ENCODE results near the gene SPATA9.
"Not testable (repeated sequence)": the region's sequence is repeated elsewhere in the genome, so short reads cannot be mapped to it uniquely, and the experiment has no call there.

SPATA9 gene

GRCh38 chr5:95717439-95717838 lies 34.6 kb upstream of the SPATA9 start:
- no peak for DNase-seq (ENCODE audit: low read depth)

GRCh38 chr5:95715799-95716461 lies 33.1 kb upstream of the SPATA9 start:
- no peak for DNase-seq (ENCODE audit: low read depth)

GRCh38 chr5:95713960-95714710 lies 31.3 kb upstream of the SPATA9 start:
- no peak for DNase-seq (ENCODE audit: low read depth)

GRCh38 chr5:95713246-95713645 lies 30.5 kb upstream of the SPATA9 start:
- DNase-seq (ENCODE audit: low read depth), result not testable (repeated sequence)

- peak; percentile 53 for DNase-seq (ENCODE audit: low read depth)
Measured at GRCh38 chr5:95712347-95712958, 29.7 kb upstream of the SPATA9 start.

- no peak for DNase-seq (ENCODE audit: low read depth)
Measured at GRCh38 chr5:95711501-95712346, 28.9 kb upstream of the SPATA9 start.

GRCh38 chr5:95710651-95711500 lies 28.1 kb upstream of the SPATA9 start:
- DNase-seq (ENCODE audit: low read depth), result not testable (repeated sequence)

GRCh38 chr5:95709967-95710650 lies 27.3 kb upstream of the SPATA9 start:
- DNase-seq (ENCODE audit: low read depth), result no peak

- DNase-seq (ENCODE audit: low read depth), result no peak
Measured at GRCh38 chr5:95708876-95709275, 26.1 kb upstream of the SPATA9 start.

- not testable (repeated sequence) for DNase-seq (ENCODE audit: low read depth)
Measured at GRCh38 chr5:95707534-95708188, 24.9 kb upstream of the SPATA9 start.

- DNase-seq (ENCODE audit: low read depth), result no peak
Measured at GRCh38 chr5:95707055-95707454, 24.3 kb upstream of the SPATA9 start.

- DNase-seq (ENCODE audit: low read depth), result not testable (repeated sequence)
Measured at GRCh38 chr5:95706196-95706595, 23.4 kb upstream of the SPATA9 start.

GRCh38 chr5:95704150-95704549 lies 21.4 kb upstream of the SPATA9 start:
- DNase-seq (ENCODE audit: low read depth), result no peak

GRCh38 chr5:95701074-95701473 lies 18.3 kb upstream of the SPATA9 start:
- DNase-seq (ENCODE audit: low read depth), result no peak

GRCh38 chr5:95699337-95699736 lies 16.5 kb upstream of the SPATA9 start:
- DNase-seq (ENCODE audit: low read depth), result no peak

GRCh38 chr5:95697781-95698681 lies 15.2 kb upstream of the SPATA9 start:
- DNase-seq (ENCODE audit: low read depth), result no peak

- DNase-seq (ENCODE audit: low read depth), result no peak
Measured at GRCh38 chr5:95690333-95690732, 7.5 kb upstream of the SPATA9 start.

- no peak for DNase-seq (ENCODE audit: low read depth)
Measured at GRCh38 chr5:95689680-95690079, 6.9 kb upstream of the SPATA9 start.

- DNase-seq (ENCODE audit: low read depth), result no peak
Measured at GRCh38 chr5:95686651-95687050, 3.9 kb upstream of the SPATA9 start.
